IMR-90 (cell line): ENCODE data around the gene KCMF1. TPM values are rescaled to one million over a fixed set of nuclear protein-coding genes. Genes with fewer than 3 reads are reported as not detected.

Experiments used
- ATAC-seq: fragments of 200-7000 bp; cut with Tn5 transposase; 2 replicates; pipeline ENCODE4 v1.9.1; 2020; ENCODE audit warnings: low read depth, mild to moderate bottlenecking, moderate library complexity
- BruUV-seq: library from RNA; stranded (reverse); fragments of 400-500 nt; replicated peaks from 2 replicates; lab custom pipeline; 2021; lab: Mats Ljungman, UMichigan
- CTCF ChIA-PET: fragments of 300-600 bp; formaldehyde crosslinking; extraction: SDS; loops from one replicate; lab custom pipeline; 2021; ENCODE audit warnings: antibody characterized with exemption; lab: Yijun Ruan, JAX
- POLR2A ChIA-PET: fragments of 300-600 bp; sonication (Branson Sonifier 250); formaldehyde crosslinking; loops from one replicate; lab custom pipeline; 2022; ENCODE audit warnings: antibody characterized with exemption; ENCODE audit not compliant: unreplicated experiment; lab: Charles Lee
- DNase-seq: peaks from one replicate; pipeline ENCODE4 v3.0.0; 2013
- H2AFZ ChIP-seq: replicated peaks from 2 replicates; pipeline ENCODE3; 2013; ENCODE audit warnings: low read length, mild to moderate bottlenecking; ENCODE audit not compliant: poor library complexity
- H2AK5ac ChIP-seq: 2 replicates; pipeline ENCODE4 v1.6.1; 2013; ENCODE audit warnings: low read depth, low read length, inconsistent platforms
- H2AK9ac ChIP-seq: replicated peaks from 2 replicates; pipeline ENCODE3; 2013; ENCODE audit warnings: mild to moderate bottlenecking, low read depth, low read length, moderate library complexity; ENCODE audit not compliant: poor library complexity
- H2BK120ac ChIP-seq: 2 replicates; pipeline ENCODE4 v1.6.1; 2013; ENCODE audit warnings: low read depth, low read length, inconsistent platforms
- H2BK15ac ChIP-seq: 3 replicates; pipeline ENCODE4 v1.6.1; 2013; ENCODE audit warnings: low read depth, low read length, inconsistent platforms
- H2BK20ac ChIP-seq: 2 replicates; pipeline ENCODE4 v1.6.1; 2013; ENCODE audit warnings: low read depth, mild to moderate bottlenecking, inconsistent platforms, low read length, moderate library complexity
- H2BK5ac ChIP-seq: 2 replicates; pipeline ENCODE4 v1.6.1; 2013; ENCODE audit warnings: mild to moderate bottlenecking, low read depth, low read length, inconsistent platforms; ENCODE audit not compliant: poor library complexity, severe bottlenecking
- H3K14ac ChIP-seq: replicated peaks from 2 replicates; pipeline ENCODE4 v1.6.1; 2013; ENCODE audit warnings: low read depth, low read length, inconsistent platforms
- H3K18ac ChIP-seq: 2 replicates; pipeline ENCODE4 v1.6.1; 2013; ENCODE audit warnings: low read depth, low read length, control low read depth
- H3K23ac ChIP-seq: 2 replicates; pipeline ENCODE4 v1.6.1; 2013; ENCODE audit warnings: low read depth, low read length, inconsistent platforms
- H3K27ac ChIP-seq: 2 replicates; pipeline ENCODE4 v1.5.1; 2013; ENCODE audit warnings: mild to moderate bottlenecking, control low read depth, low read length; ENCODE audit not compliant: insufficient read depth
- H3K27me3 ChIP-seq: 2 replicates; pipeline ENCODE4 v1.6.1; 2013; ENCODE audit warnings: low read length; ENCODE audit not compliant: control insufficient read depth, insufficient read depth
- H3K36me3 ChIP-seq: 2 replicates; pipeline ENCODE4 v1.6.1; 2013; ENCODE audit warnings: low read length, mixed read lengths; ENCODE audit not compliant: control insufficient read depth, insufficient read depth
- H3K4ac ChIP-seq: 2 replicates; pipeline ENCODE4 v1.6.1; 2013; ENCODE audit warnings: low read depth, low read length, inconsistent platforms
- H3K4me1 ChIP-seq: 2 replicates; pipeline ENCODE4 v1.6.1; 2013; ENCODE audit warnings: low read length, mixed read lengths; ENCODE audit not compliant: control insufficient read depth, insufficient read depth
- H3K4me2 ChIP-seq: 2 replicates; pipeline ENCODE4 v1.6.1; 2013; ENCODE audit warnings: low read depth, mild to moderate bottlenecking, control low read depth, low read length, moderate library complexity
- H3K4me3 ChIP-seq: 2 replicates; pipeline ENCODE4 v1.5.1; 2013; ENCODE audit warnings: low read depth, mild to moderate bottlenecking, control low read depth, low read length, moderate library complexity; ENCODE audit not compliant: insufficient read depth
- H3K56ac ChIP-seq: 2 replicates; pipeline ENCODE4 v1.6.1; 2013; ENCODE audit warnings: low read length, inconsistent platforms; ENCODE audit not compliant: insufficient read depth; ENCODE audit errors: extremely low read depth
- H3K79me1 ChIP-seq, 2 experiments: 2 replicates each; pipeline ENCODE4 v1.6.1; 2013; ENCODE audit warnings: low read length in 2 of 2, inconsistent platforms in 1 of 2, low read depth in 1 of 2
- H3K9ac ChIP-seq: 2 replicates; pipeline ENCODE4 v1.6.1; 2013; ENCODE audit warnings: low read depth, low read length, control low read depth
- H3K9me1 ChIP-seq: 2 replicates; pipeline ENCODE4 v1.6.1; 2013; ENCODE audit warnings: low read length, inconsistent platforms; ENCODE audit not compliant: insufficient read depth
- H3K9me3 ChIP-seq: 2 replicates; pipeline ENCODE4 v1.6.1; 2013; ENCODE audit warnings: low read length; ENCODE audit not compliant: control insufficient read depth, insufficient read depth
- H4K20me1 ChIP-seq: 2 replicates; pipeline ENCODE4 v1.6.1; 2013; ENCODE audit warnings: low read length, inconsistent platforms; ENCODE audit not compliant: insufficient read depth
- H4K5ac ChIP-seq: 2 replicates; pipeline ENCODE4 v1.6.1; 2013; ENCODE audit warnings: mild to moderate bottlenecking, low read depth, low read length, control low read depth
- H4K8ac ChIP-seq, 2 experiments: 2 replicates each; pipeline ENCODE4 v1.6.1; 2013; ENCODE audit warnings: low read depth in 2 of 2, low read length in 2 of 2, control low read depth in 1 of 2, inconsistent platforms in 1 of 2
- H4K91ac ChIP-seq: 2 replicates; pipeline ENCODE4 v1.6.1; 2013; ENCODE audit warnings: low read depth, low read length, inconsistent platforms; ENCODE audit not compliant: insufficient read depth
- BHLHE40 ChIP-seq: fragments of 150-350 bp; IDR thresholded peaks from 2 replicates; pipeline ENCODE4 v1.6.1; 2016; ENCODE audit warnings: mild to moderate bottlenecking, low read depth, low read length
- ELK1 ChIP-seq: fragments of 150-350 bp; IDR thresholded peaks from 2 replicates; pipeline ENCODE4 v1.6.1; 2016; ENCODE audit warnings: low read depth, mild to moderate bottlenecking, low read length, moderate library complexity, borderline replicate concordance
- FOS ChIP-seq: fragments of 150-350 bp; IDR thresholded peaks from 2 replicates; pipeline ENCODE4 v1.6.1; 2016; ENCODE audit warnings: low read depth, low read length
- NFE2L2 ChIP-seq: fragments of 150-350 bp; IDR thresholded peaks from 2 replicates; pipeline ENCODE4 v1.6.1; 2016; ENCODE audit warnings: low read depth, mild to moderate bottlenecking, low read length
- POLR2A ChIP-seq: IDR thresholded peaks from 2 replicates; pipeline ENCODE4 v1.6.1; 2012; ENCODE audit warnings: mild to moderate bottlenecking, low read depth, low read length
- RAD21 ChIP-seq: IDR thresholded peaks from 2 replicates; pipeline ENCODE4 v1.6.1; 2012; ENCODE audit warnings: low read length, improper control_type of control experiment
- RFX5 ChIP-seq: IDR thresholded peaks from 2 replicates; pipeline ENCODE4 v1.8.0; 2012; ENCODE audit warnings: low read depth, mild to moderate bottlenecking, low read length, moderate library complexity
- USF2 ChIP-seq: fragments of 150-350 bp; IDR thresholded peaks from 2 replicates; pipeline ENCODE4 v1.6.1; 2017; ENCODE audit warnings: mild to moderate bottlenecking, antibody characterized with exemption, low read length, low read depth
- WGBS, 2 experiments: methylation state at CpG; one replicate each; pipeline versions ENCODE4 v1.1.5 to v1.1.7; 2013; ENCODE audit warnings: missing lambda C conversion rate in 2 of 2; ENCODE audit not compliant: insufficient read length in 1 of 2; ENCODE audit errors: extremely low coverage in 2 of 2; 5-methylcytosine and 5-hydroxymethylcytosine counted together
- dilution Hi-C: fragments of 300-500 bp; cut with HindIII; formaldehyde crosslinking; loops from one replicate; pipeline ENCODE4 v1.14.3; 2018; ENCODE audit warnings: low sequenced_read_pairs; ENCODE audit not compliant: unreplicated experiment
- in situ Hi-C: fragments of 300-500 bp; cut with MboI; formaldehyde crosslinking; loops from 3 replicates; pipeline ENCODE4 v1.14.3; 2019; ENCODE audit warnings: low sequenced_read_pairs, inconsistent platforms, mixed read lengths
- intact Hi-C: fragments of 100-400 bp; cut with micrococcal nuclease; formaldehyde crosslinking; loops from 2 replicates; pipeline ENCODE4 v1.10.0; 2022
- polyA plus RNA-seq, 3 experiments: library from polyadenylated mRNA; depleted of rRNA; stranded (reverse); fragments of >200 nt; gene quantifications; 2 replicates each; pipeline ENCODE4 v1.2.3, GENCODE V29; 2012; ENCODE audit warnings: low replicate concordance in 1 of 3
- total RNA-seq: library from RNA; depleted of rRNA; stranded (reverse); fragments of >200 nt; gene quantifications from 2 replicates; pipeline ENCODE4 v1.2.3, GENCODE V29; 2012

The KCMF1 gene
- total and polyA plus RNA-seq, 2 of the 4 experiments (the other 2 are of a cell fraction): 49.9 to 108 TPM

- dilution Hi-C loops (no loop called here), intact Hi-C loops (no loop called here), in situ Hi-C loops (no loop called here)
- no peak overlapping the region for H3K56ac ChIP-seq
- no peak overlapping the region for H4K8ac ChIP-seq
- H2AFZ ChIP-seq: no peak overlapping the region
- H3K36me3 ChIP-seq: peaks cover 4% of the 10 kb centered on the region; the same call in 1 of the 2 replicates
- TF ChIP-seq FOS (no peak), NFE2L2 (0 out of 2 replicates have a peak, but pooled peaks have one; percentile 49), POLR2A (no peak), RFX5 (no peak), BHLHE40 (0 out of 2 replicates have a peak, but pooled peaks have one; percentile 6), ELK1 (no peak), USF2 (no peak), RAD21 (no peak)
- DNase-seq (peak; percentile 29), ATAC-seq (no peak)
- no peak overlapping the region for H3K9ac ChIP-seq
- H3K4me3 ChIP-seq: no peak overlapping the region
- no peaks in the 10 kb centered on the region for H3K27me3 ChIP-seq
- ChIA-PET CTCF (interaction anchor here (0.6 to 1.4 kb wide), 8 partner anchors 14 to 283 kb away, joined by 3 to 5 read pairs (median 3); no protein-coding TSS in a partner anchor), POLR2A (no interaction called here)
- no TSS peak for BruUV-seq
- H2BK5ac ChIP-seq: no peak overlapping the region
- H4K91ac ChIP-seq: no peak overlapping the region
- H3K79me1 ChIP-seq: peaks cover 0 to 52% of the 10 kb centered on the region in 2 experiments; a peak in 3 of 4 replicates
- H4K5ac ChIP-seq: no peak overlapping the region
- no peak overlapping the region for H2AK5ac ChIP-seq
- H3K14ac ChIP-seq: peak overlapping the region; percentile 30; the same call in 1 of the 2 replicates
- no CpG with 5 or more reads among the region's 8 CpGs for WGBS, 2 experiments
- no peak overlapping the region for H3K23ac ChIP-seq
- no peaks in the 10 kb centered on the region for H3K9me3 ChIP-seq
- H2BK15ac ChIP-seq: no peak overlapping the region
- H3K4ac ChIP-seq: no peak overlapping the region
- no peak overlapping the region for H3K4me2 ChIP-seq
- no peak overlapping the region for H3K27ac ChIP-seq
- no peak overlapping the region for H2BK20ac ChIP-seq
- H2BK120ac ChIP-seq: no peak overlapping the region
- peaks cover 5% of the 10 kb centered on the region for H3K9me1 ChIP-seq
- peaks cover 75% of the 10 kb centered on the region for H4K20me1 ChIP-seq
- peaks cover 19% of the 10 kb centered on the region for H3K4me1 ChIP-seq
- H3K18ac ChIP-seq: no peak overlapping the region
- H2AK9ac ChIP-seq: no peak overlapping the region
Measured at GRCh38 chr2:85018049-85018447, 47.1 kb downstream of the KCMF1 start.
